ENCODE data around the gene RASA1. TPM values are rescaled to one million over a fixed set of nuclear protein-coding genes. Genes with fewer than 3 reads are reported as not detected.
A peak's percentile ranks its signal among the peaks of the same experiment; 100 is the strongest.

The RASA1 gene
- total and polyA plus RNA-seq, 2 donors from 2014 or later, result 9.9 to 25.5 TPM

DNA sequence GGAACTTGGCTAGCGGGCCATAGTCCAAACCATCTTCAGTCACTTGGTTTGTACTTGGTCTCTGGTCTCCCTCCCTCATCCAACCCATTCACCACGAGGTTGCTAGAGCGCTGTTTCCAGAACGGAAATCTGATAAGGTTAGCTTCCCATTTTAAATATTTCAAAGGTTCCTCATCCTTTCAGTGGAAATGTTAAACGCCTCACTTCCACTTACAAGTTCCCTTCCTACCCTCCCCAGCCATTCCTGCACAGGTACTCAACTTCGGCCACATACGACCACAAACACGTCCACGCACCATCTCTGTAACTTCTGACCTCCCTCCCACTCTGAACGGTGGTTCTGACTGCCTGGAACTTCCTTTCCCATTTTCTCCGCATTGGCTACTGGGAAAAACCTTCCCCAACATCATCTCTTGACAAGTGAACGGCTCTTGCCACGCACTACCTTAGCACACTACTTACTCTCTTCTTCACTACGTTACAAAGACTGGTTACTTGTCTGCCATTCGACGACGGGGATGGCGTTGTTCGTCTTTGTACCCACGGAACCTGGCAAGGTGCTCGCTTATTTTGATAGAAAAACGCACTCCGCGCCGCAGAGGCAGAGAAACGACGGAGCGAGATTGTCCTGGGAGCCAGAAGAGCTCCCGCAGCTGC is 144.4 kb downstream of the RASA1 start:
- Histone ChIP-seq H3K27me3 (ENCODE audit: control insufficient read depth, insufficient read depth, low read length) (no peaks in the 10 kb centered on the region), H3K4me1 (ENCODE audit: control insufficient read depth in 2 of 3, insufficient read depth in 2 of 3, low read depth in 1 of 3, low read length in 3 of 3) (peaks cover 0 to 5% (median 0%) of the 10 kb centered on the region in 3 donors), H3K4me3 (ENCODE audit: low read length in 3 of 3) (peak overlapping the region; percentile 99 to 100 (median 100)), H3K36me3 (ENCODE audit: control insufficient read depth in 2 of 3, insufficient read depth in 3 of 3, low read length in 3 of 3) (peaks cover 0 to 29% (median 10%) of the 10 kb centered on the region in 3 donors), H3K9ac (ENCODE audit: low read length in 3 of 3) (peak overlapping the region; percentile 88 to 99 (median 98)), H3K9me3 (ENCODE audit: control insufficient read depth in 2 of 3, insufficient read depth in 1 of 3, low read length in 3 of 3) (no peaks in the 10 kb centered on the region), H3K27ac (ENCODE audit: low read depth in 2 of 2, low read length in 2 of 2) (peak overlapping the region; percentile 95 to 96)
- TF ChIP-seq CTCF (IDR thresholded peaks at IDR 0.05; ENCODE audit: borderline replicate concordance, extremely low read depth, insufficient read depth), result no peak
- DNase-seq (peak in 4 of 5 donors; percentile 20 to 67 (median 56)), FAIRE-seq (no peak)
- intact Hi-C loops (cut with DNase I), result no loop called here

- Histone ChIP-seq H3K4me1 (ENCODE audit: control insufficient read depth in 2 of 3, insufficient read depth in 2 of 3, low read depth in 1 of 3, low read length in 3 of 3) (peaks cover 0 to 5% (median 0%) of the 10 kb centered on the region in 3 donors), H3K36me3 (ENCODE audit: control insufficient read depth in 2 of 3, insufficient read depth in 3 of 3, low read length in 3 of 3) (peaks cover 0 to 22% (median 8%) of the 10 kb centered on the region in 3 donors), H3K9ac (ENCODE audit: low read length in 3 of 3) (peak within 1 kb of the TSS; percentile 88 to 99 (median 98)), H3K27me3 (ENCODE audit: control insufficient read depth, insufficient read depth, low read length) (no peaks in the 10 kb centered on the region), H3K27ac (ENCODE audit: low read depth in 2 of 2, low read length in 2 of 2) (peak within 1 kb of the TSS; percentile 95 to 96), H3K4me3 (ENCODE audit: low read length in 3 of 3) (peak within 1 kb of the TSS; percentile 99 to 100 (median 100)), H3K9me3 (ENCODE audit: control insufficient read depth in 2 of 3, insufficient read depth in 1 of 3, low read length in 3 of 3) (no peaks in the 10 kb centered on the region)
- FAIRE-seq (peak; percentile 96), DNase-seq (peak; percentile 97 to 100 (median 99))
- TF ChIP-seq CTCF (IDR thresholded peaks at IDR 0.05; ENCODE audit: borderline replicate concordance, extremely low read depth, insufficient read depth), result no peak
- intact Hi-C loops (cut with DNase I), result no loop called here
Observed at GRCh38 chr5:87412630-87413342, 145.1 kb downstream of the RASA1 start, which contains the start of gene CCNH. CCNH (minus strand) TSS chr5:87412930; CDS start chr5:87412794, 136 bp downstream.

- TF ChIP-seq CTCF (IDR thresholded peaks at IDR 0.05; ENCODE audit: borderline replicate concordance, extremely low read depth, insufficient read depth), result no peak
- Histone ChIP-seq H3K9ac (ENCODE audit: low read length in 3 of 3) (peak overlapping the region; percentile 43 to 91 (median 89)), H3K27ac (ENCODE audit: low read depth in 2 of 2, low read length in 2 of 2) (peak overlapping the region; percentile 95 to 96), H3K4me3 (ENCODE audit: low read length in 3 of 3) (peak overlapping the region; percentile 85 to 100 (median 99)), H3K36me3 (ENCODE audit: control insufficient read depth in 2 of 3, insufficient read depth in 3 of 3, low read length in 3 of 3) (peaks cover 0 to 18% (median 8%) of the 10 kb centered on the region in 3 donors), H3K4me1 (ENCODE audit: control insufficient read depth in 2 of 3, insufficient read depth in 2 of 3, low read depth in 1 of 3, low read length in 3 of 3) (peaks cover 0 to 5% (median 0%) of the 10 kb centered on the region in 3 donors), H3K9me3 (ENCODE audit: control insufficient read depth in 2 of 3, insufficient read depth in 1 of 3, low read length in 3 of 3) (no peaks in the 10 kb centered on the region), H3K27me3 (ENCODE audit: control insufficient read depth, insufficient read depth, low read length) (no peaks in the 10 kb centered on the region)
- DNase-seq, result peak in 2 of 5 donors; percentile 33 to 36
- intact Hi-C loops (cut with DNase I), result no loop called here
- no peak for FAIRE-seq
Observed at GRCh38 chr5:87413343-87413645, 145.6 kb downstream of the RASA1 start.
